Bone marrow (tissue), 2 donors: ENCODE data around the gene KIF5A.
"Not testable (repeated sequence)": the region's sequence is repeated elsewhere in the genome, so short reads cannot be mapped to it uniquely, and the experiment has no call there.

ENCODE experiments used
- DNase-seq, 2 donors: peaks; one replicate each; lab custom pipeline; 2025; lab: John Stamatoyannopoulos, UW

Gene KIF5A

GRCh38 chr12:57554897-57555296 is 5.1 kb downstream of the KIF5A start:
- no peak for DNase-seq

GRCh38 chr12:57558864-57559263 is 9.0 kb downstream of the KIF5A start:
- no peak for DNase-seq

GRCh38 chr12:57560516-57560915 is 10.7 kb downstream of the KIF5A start:
- DNase-seq = no peak

GRCh38 chr12:57561117-57561516 is 11.3 kb downstream of the KIF5A start:
- not testable (repeated sequence) for DNase-seq

- no peak for DNase-seq
Measured at GRCh38 chr12:57563358-57563757, 13.5 kb downstream of the KIF5A start.

GRCh38 chr12:57564178-57564740 is 14.4 kb downstream of the KIF5A start:
- DNase-seq = no peak

DNA sequence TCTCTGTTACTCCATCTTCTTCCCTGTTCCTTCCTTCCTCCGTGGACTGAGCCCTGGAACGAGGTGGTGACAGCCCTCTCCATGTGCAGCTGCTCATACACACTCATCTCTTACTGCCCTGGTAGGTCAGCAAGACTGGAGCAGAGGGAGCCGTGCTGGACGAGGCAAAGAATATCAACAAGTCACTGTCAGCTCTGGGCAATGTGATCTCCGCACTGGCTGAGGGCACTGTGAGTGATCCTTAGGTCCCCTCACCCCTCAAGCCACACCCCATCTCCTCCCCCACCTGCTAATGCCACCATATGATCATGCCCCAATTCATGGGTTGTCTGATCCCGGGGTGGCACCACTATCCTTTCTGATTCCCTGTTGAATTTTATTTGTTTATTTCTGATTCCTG is 19.0 kb downstream of the KIF5A start:
- DNase-seq = no peak

DNA sequence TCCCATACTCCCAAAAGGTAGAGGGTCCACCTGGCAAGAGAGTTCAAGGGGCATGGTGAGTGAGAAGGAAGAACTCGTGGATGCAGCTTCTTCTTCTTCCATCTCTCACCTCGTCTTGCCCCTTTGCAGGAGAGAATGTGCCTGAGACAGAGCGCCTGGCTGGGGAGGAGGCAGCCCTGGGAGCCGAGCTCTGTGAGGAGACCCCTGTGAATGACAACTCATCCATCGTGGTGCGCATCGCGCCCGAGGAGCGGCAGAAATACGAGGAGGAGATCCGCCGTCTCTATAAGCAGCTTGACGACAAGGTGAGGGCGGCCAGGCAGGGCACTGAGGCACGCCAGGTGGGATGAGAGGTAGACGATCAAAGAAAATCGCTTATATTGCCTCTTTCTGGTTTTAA is 20.0 kb downstream of the KIF5A start:
- no peak for DNase-seq

GRCh38 chr12:57570438-57570837 is 20.6 kb downstream of the KIF5A start:
- not testable (repeated sequence) for DNase-seq

- no peak for DNase-seq
Measured at GRCh38 chr12:57571926-57572762, 22.3 kb downstream of the KIF5A start.

DNA sequence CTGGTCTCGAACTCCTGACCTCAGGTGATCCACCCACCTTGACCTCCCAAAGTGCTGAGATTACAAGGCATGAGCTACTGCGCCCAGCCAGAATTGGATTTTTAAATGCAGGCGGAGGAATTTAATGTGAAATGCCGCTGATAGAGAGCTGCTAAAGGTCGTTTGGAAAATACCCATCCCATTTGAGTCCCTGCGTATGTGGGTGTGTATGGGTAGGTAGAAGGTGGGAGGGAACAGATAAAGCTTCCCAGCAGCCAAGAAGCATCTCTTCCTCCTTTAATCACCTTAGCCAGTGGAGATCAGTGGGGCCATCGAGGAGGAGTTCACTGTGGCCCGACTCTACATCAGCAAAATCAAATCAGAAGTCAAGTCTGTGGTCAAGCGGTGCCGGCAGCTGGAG is 25.0 kb downstream of the KIF5A start:
- no peak for DNase-seq

DNA sequence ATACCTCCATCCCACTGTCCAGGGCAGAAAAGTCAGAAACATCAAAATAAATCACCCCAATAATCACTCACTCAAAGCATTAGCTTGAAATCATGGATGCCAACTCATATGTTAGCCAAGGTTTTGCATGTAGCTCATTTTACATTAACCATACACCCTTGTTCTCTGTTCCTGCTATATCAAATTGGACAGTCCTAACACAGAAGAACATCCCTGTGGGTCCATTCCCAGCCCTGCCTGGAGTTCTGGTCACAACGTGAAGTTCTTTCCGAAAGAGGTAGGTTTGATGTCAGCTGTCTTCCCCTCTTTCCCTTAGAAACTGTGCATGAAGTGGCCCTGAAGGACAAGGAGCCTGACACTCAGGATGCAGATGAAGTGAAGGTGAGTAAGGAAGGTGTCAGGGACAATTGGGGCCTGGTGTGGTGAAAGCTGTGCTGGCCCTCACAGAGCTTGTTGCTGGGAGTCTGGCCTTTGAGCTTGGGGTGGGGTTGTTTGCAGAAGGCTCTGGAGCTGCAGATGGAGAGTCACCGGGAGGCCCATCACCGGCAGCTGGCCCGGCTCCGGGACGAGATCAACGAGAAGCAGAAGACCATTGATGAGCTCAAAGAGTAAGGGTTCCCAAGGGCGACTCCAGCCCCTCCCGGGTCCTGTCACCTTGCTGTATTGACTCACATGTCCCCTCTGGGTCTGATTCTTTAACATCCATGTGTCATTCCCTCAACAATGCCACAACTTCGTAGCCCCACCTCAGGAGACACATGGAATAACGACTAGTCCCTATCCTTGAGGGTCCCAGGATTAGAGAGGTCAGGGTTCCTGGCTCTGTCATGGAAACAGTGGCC is 26.1 kb downstream of the KIF5A start:
- no peak for DNase-seq

- no peak for DNase-seq
Measured at GRCh38 chr12:57576613-57577160, 26.8 kb downstream of the KIF5A start.

GRCh38 chr12:57577981-57578758 is 28.3 kb downstream of the KIF5A start:
- DNase-seq = no peak

GRCh38 chr12:57579011-57579410 is 29.2 kb downstream of the KIF5A start:
- no peak for DNase-seq

DNA sequence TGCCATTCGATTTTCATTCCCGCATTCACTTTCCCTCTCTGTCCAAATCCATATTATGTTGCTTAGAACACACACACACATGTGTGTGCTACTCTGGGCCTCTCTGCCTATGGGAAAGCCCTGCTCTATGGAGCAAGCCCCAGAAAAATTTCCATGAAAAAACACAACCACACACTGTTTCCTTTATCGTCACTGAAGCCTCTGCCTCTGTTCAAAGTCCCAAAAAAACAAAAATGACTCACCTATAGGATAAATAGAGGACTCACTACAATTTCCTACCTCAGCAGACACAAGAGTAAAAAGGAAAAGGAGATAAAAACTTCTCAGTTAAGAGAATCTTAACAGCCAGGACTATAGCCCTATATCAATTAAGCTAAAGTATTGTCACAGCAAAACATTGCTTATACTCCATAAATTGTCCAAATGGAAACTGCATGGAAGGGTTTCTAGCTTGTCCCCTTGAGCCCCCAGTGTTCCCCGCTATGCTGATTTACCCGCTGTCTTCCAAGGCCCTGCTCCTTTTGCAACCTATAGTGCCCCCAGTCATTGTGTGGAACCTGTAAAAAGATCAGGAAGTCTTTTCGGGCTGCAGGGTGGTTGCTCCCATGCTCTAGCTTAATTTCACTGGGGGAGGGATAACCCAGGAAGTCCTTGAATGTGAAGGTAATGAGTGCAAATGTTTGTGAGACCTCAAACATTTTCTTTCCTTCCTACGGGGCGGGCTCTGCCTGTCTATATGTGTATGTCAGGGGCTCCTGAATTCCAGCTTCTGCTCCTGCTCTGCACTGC is 30.0 kb downstream of the KIF5A start:
- DNase-seq = no peak

- no peak for DNase-seq
Measured at GRCh38 chr12:57580466-57580795, 30.6 kb downstream of the KIF5A start.

- DNase-seq = no peak
Measured at GRCh38 chr12:57581802-57582201, 32.0 kb downstream of the KIF5A start.

DNA sequence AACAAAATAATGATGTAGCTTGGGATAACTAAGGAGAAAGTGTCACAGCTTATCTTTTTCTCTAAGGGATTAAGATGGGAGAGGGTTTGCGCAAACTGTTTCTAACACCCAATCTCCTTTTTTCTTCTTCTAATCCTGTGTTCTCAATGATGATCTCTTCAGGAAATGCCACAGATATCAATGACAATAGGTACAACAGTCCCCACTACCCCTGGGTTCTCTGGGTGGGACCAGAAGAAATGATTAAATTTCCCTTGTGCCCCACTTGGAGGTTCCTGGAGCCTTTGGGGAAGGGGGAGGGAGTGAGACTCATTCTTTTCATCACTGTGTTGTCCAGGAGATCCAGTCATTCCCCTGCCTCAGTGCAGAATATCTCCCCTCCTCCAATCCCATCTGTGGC is 32.6 kb downstream of the KIF5A start:
- no peak for DNase-seq

- DNase-seq = peak; percentile 3 to 73
Measured at GRCh38 chr12:57583008-57583831, 33.4 kb downstream of the KIF5A start.
